Neural progenitor cell (in vitro differentiated cells): ENCODE data around the gene DNAAF5.

Source experiments
- EZH2 ChIP-seq: fragments of 200-600 bp; sonication (generic); IDR thresholded peaks from 2 replicates; pipeline ENCODE4 v1.6.1; 2017; ENCODE audit warnings: antibody characterized with exemption, mild to moderate bottlenecking, moderate library complexity
- TF ChIP-seq, protein P1 (sequence below): fragments of 200-600 bp; sonication (generic); IDR thresholded peaks from 2 replicates; pipeline ENCODE4 v1.5.1; 2017; ENCODE audit warnings: antibody characterized with exemption, mild to moderate bottlenecking

- TF ChIP-seq, protein P1, sequence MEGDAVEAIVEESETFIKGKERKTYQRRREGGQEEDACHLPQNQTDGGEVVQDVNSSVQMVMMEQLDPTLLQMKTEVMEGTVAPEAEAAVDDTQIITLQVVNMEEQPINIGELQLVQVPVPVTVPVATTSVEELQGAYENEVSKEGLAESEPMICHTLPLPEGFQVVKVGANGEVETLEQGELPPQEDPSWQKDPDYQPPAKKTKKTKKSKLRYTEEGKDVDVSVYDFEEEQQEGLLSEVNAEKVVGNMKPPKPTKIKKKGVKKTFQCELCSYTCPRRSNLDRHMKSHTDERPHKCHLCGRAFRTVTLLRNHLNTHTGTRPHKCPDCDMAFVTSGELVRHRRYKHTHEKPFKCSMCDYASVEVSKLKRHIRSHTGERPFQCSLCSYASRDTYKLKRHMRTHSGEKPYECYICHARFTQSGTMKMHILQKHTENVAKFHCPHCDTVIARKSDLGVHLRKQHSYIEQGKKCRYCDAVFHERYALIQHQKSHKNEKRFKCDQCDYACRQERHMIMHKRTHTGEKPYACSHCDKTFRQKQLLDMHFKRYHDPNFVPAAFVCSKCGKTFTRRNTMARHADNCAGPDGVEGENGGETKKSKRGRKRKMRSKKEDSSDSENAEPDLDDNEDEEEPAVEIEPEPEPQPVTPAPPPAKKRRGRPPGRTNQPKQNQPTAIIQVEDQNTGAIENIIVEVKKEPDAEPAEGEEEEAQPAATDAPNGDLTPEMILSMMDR, result no peak
- no peak for TF ChIP-seq EZH2
Measured at GRCh38 chr7:784971-785370, 58.5 kb downstream of the DNAAF5 start.
